HG03103 (cell line): ENCODE measurements around the gene CLTCL1.
"Not testable (repeated sequence)": the region's sequence is repeated elsewhere in the genome, so short reads cannot be mapped to it uniquely, and the experiment has no call there.

Source experiments
- ATAC-seq: cut with Tn5 transposase; IDR thresholded peaks from one replicate; pipeline ENCODE4 v1.9.1; 2021; ENCODE audit warnings: low read depth; ENCODE audit not compliant: unreplicated experiment

CLTCL1 gene

GRCh38 chr22:19158649-19159048, 132.9 kb downstream of the CLTCL1 start:
- not testable (repeated sequence) for ATAC-seq

- ATAC-seq, result not testable (repeated sequence)
These were observed 135.4 kb downstream of the CLTCL1 start for GRCh38 chr22:19156109-19156508.

- no peak for ATAC-seq
These were observed 138.3 kb downstream of the CLTCL1 start for GRCh38 chr22:19152942-19153883.

GRCh38 chr22:19151329-19152191, 140.0 kb downstream of the CLTCL1 start:
- no peak for ATAC-seq

GRCh38 chr22:19150482-19151328, 140.8 kb downstream of the CLTCL1 start:
- no peak for ATAC-seq

GRCh38 chr22:19149991-19150390, 141.5 kb downstream of the CLTCL1 start, which contains the start of gene GSC2:
GSC2 (minus strand) TSS chr22:19150292; CDS start chr22:19150283, 9 bp downstream.
- ATAC-seq, result no peak

- ATAC-seq, result no peak
These were observed 142.3 kb downstream of the CLTCL1 start for GRCh38 chr22:19149047-19149883.

- no peak for ATAC-seq
These were observed 143.0 kb downstream of the CLTCL1 start for GRCh38 chr22:19148417-19149046.

- ATAC-seq, result no peak
These were observed 144.2 kb downstream of the CLTCL1 start for GRCh38 chr22:19147195-19147780.

- ATAC-seq, result no peak
These were observed 145.1 kb downstream of the CLTCL1 start for GRCh38 chr22:19146215-19146968.

GRCh38 chr22:19143967-19144400, 147.5 kb downstream of the CLTCL1 start:
- ATAC-seq, result no peak

GRCh38 chr22:19143212-19143611, 148.3 kb downstream of the CLTCL1 start:
- ATAC-seq, result no peak

- no peak for ATAC-seq
These were observed 149.1 kb downstream of the CLTCL1 start for GRCh38 chr22:19142394-19142793.

- ATAC-seq, result no peak
These were observed 151.5 kb downstream of the CLTCL1 start for GRCh38 chr22:19139974-19140373.

GRCh38 chr22:19139001-19139356, 152.5 kb downstream of the CLTCL1 start:
- ATAC-seq, result no peak

- ATAC-seq, result no peak
These were observed 153.1 kb downstream of the CLTCL1 start for GRCh38 chr22:19138217-19139000.
